MM.1S (cell line): ENCODE results near the gene C10orf105.
A peak's percentile ranks its signal among the peaks of the same experiment; 100 is the strongest.

Experiments
- DNase-seq: peaks from one replicate; pipeline ENCODE4 v3.0.0-alpha.2; 2015
- H2AFZ ChIP-seq: fragments of 300-600 bp; sonication (generic); 2 replicates; pipeline ENCODE4 v1.6.0; 2016; ENCODE audit warnings: antibody characterized with exemption, low read length
- H3F3A ChIP-seq: fragments of 300-600 bp; sonication (generic); 2 replicates; pipeline ENCODE4 v1.6.1; 2016; ENCODE audit warnings: mild to moderate bottlenecking, antibody characterized with exemption, low read length, moderate library complexity, mixed read lengths; ENCODE audit not compliant: insufficient read depth
- H3K27ac ChIP-seq: fragments of 300-600 bp; sonication (generic); 2 replicates; pipeline ENCODE4 v1.5.1; 2016; ENCODE audit warnings: mild to moderate bottlenecking, low read length
- H3K27me3 ChIP-seq: fragments of 300-600 bp; sonication (generic); replicated peaks from 2 replicates; pipeline ENCODE4 v1.6.0; 2016; ENCODE audit warnings: low read length; ENCODE audit not compliant: insufficient read depth
- H3K36me3 ChIP-seq: fragments of 300-600 bp; sonication (generic); replicated peaks from 2 replicates; pipeline ENCODE4 v1.6.1; 2016; ENCODE audit warnings: mild to moderate bottlenecking, low read length, mixed read lengths; ENCODE audit not compliant: insufficient read depth
- H3K4me1 ChIP-seq: fragments of 300-600 bp; sonication (generic); 2 replicates; pipeline ENCODE4 v1.6.1; 2016; ENCODE audit warnings: low read length, mixed read lengths
- H3K4me2 ChIP-seq: fragments of 300-600 bp; sonication (generic); 2 replicates; pipeline ENCODE4 v1.6.0; 2016; ENCODE audit warnings: low read depth, low read length
- H3K4me3 ChIP-seq: fragments of 300-600 bp; sonication (generic); 2 replicates; pipeline ENCODE4 v1.5.1; 2016; ENCODE audit warnings: low read length, mixed read lengths
- H3K79me2 ChIP-seq: fragments of 300-600 bp; sonication (generic); 2 replicates; pipeline ENCODE4 v1.6.1; 2016; ENCODE audit warnings: mixed run types, low read length, mixed read lengths
- H3K9ac ChIP-seq: fragments of 300-600 bp; sonication (generic); 2 replicates; pipeline ENCODE4 v1.6.1; 2016; ENCODE audit warnings: low read length, mixed read lengths
- H3K9me2 ChIP-seq: fragments of 300-600 bp; sonication (generic); replicated peaks from 2 replicates; pipeline ENCODE4 v1.6.1; 2016; ENCODE audit warnings: mild to moderate bottlenecking, low read length, mixed read lengths; ENCODE audit not compliant: insufficient read depth
- H3K9me3 ChIP-seq: fragments of 300-600 bp; sonication (generic); replicated peaks from 2 replicates; pipeline ENCODE4 v1.6.1; 2016; ENCODE audit warnings: mild to moderate bottlenecking, low read length, mixed read lengths; ENCODE audit not compliant: insufficient read depth
- H4K20me1 ChIP-seq: fragments of 300-600 bp; sonication (generic); 2 replicates; pipeline ENCODE4 v1.6.1; 2016; ENCODE audit warnings: mild to moderate bottlenecking, low read length, moderate library complexity, mixed read lengths; ENCODE audit not compliant: insufficient read depth
- CTCF ChIP-seq: fragments of 300-600 bp; sonication (generic); IDR thresholded peaks from 2 replicates; pipeline ENCODE4 v1.5.1; 2016; ENCODE audit warnings: antibody characterized with exemption, low read length, mixed read lengths
- EZH2 ChIP-seq: fragments of 300-600 bp; sonication (generic); optimal IDR thresholded peaks from 2 replicates; pipeline ENCODE3; 2017; ENCODE audit warnings: low read depth, mild to moderate bottlenecking, antibody characterized with exemption, low read length, mixed read lengths
- EZH2phosphoT487 ChIP-seq: fragments of 300-600 bp; sonication (generic); IDR thresholded peaks from 2 replicates; pipeline ENCODE4 v1.6.1; 2018; ENCODE audit warnings: antibody characterized with exemption, low read length

C10orf105 gene

GRCh38 chr10:71737834-71738197 is 18.2 kb upstream of the C10orf105 start:
- H2AFZ ChIP-seq: no peak overlapping the region

GRCh38 chr10:71737001-71737833 is 17.6 kb upstream of the C10orf105 start:
- Histone ChIP-seq H3K4me2 (no peak overlapping the region), H3K9me2 (no peaks in the 10 kb centered on the region), H3K4me1 (peaks cover 14% of the 10 kb centered on the region), H3K9ac (no peak overlapping the region), H3K27me3 (no peaks in the 10 kb centered on the region), H3F3A (no peaks in the 10 kb centered on the region), H2AFZ (no peak overlapping the region), H3K79me2 (no peaks in the 10 kb centered on the region), H3K36me3 (no peaks in the 10 kb centered on the region), H4K20me1 (no peaks in the 10 kb centered on the region), H3K4me3 (no peak overlapping the region), H3K9me3 (no peaks in the 10 kb centered on the region), H3K27ac (no peak overlapping the region)
- no peak for DNase-seq
- no peak for TF ChIP-seq CTCF
- TF ChIP-seq EZH2phosphoT487: no peak
- TF ChIP-seq EZH2: no peak

More at GRCh38 chr10:71737834-71738197, 18.2 kb upstream of the C10orf105 start:
- H3K27me3 ChIP-seq: no peaks in the 10 kb centered on the region
- no peaks in the 10 kb centered on the region for H3K9me3 ChIP-seq
- H3K36me3 ChIP-seq: no peaks in the 10 kb centered on the region
- no peak for TF ChIP-seq EZH2
- no peak for TF ChIP-seq EZH2phosphoT487
- TF ChIP-seq CTCF: no peak
- no peak overlapping the region for H3K4me3 ChIP-seq
- no peak overlapping the region for H3K4me2 ChIP-seq
- no peak for DNase-seq
- no peaks in the 10 kb centered on the region for H4K20me1 ChIP-seq
- H3K27ac ChIP-seq: no peak overlapping the region
- no peak overlapping the region for H3K9ac ChIP-seq
- no peaks in the 10 kb centered on the region for H3F3A ChIP-seq
- H3K4me1 ChIP-seq: peaks cover 14% of the 10 kb centered on the region
- no peaks in the 10 kb centered on the region for H3K79me2 ChIP-seq
- H3K9me2 ChIP-seq: no peaks in the 10 kb centered on the region

- DNase-seq: no peak
- no peak overlapping the region; the same call in 1 of the 2 replicates for H3K4me2 ChIP-seq
- peak overlapping the region; percentile 82 for H2AFZ ChIP-seq
These were observed 17.0 kb upstream of the C10orf105 start for GRCh38 chr10:71736570-71736952.

More at GRCh38 chr10:71736570-71736952, 17.0 kb upstream of the C10orf105 start:
- Histone ChIP-seq H3K79me2 (no peaks in the 10 kb centered on the region), H3K9me3 (no peaks in the 10 kb centered on the region), H3K4me3 (no peak overlapping the region), H3K27ac (no peak overlapping the region), H3K9ac (no peak overlapping the region), H3K9me2 (no peaks in the 10 kb centered on the region), H4K20me1 (no peaks in the 10 kb centered on the region), H3F3A (no peaks in the 10 kb centered on the region), H3K27me3 (no peaks in the 10 kb centered on the region), H3K36me3 (no peaks in the 10 kb centered on the region), H3K4me1 (peaks cover 14% of the 10 kb centered on the region)
- TF ChIP-seq CTCF (no peak), EZH2phosphoT487 (no peak), EZH2 (no peak)
